DOHH2 (cell line): ENCODE measurements around the gene PTPRN2.
"Not testable (repeated sequence)": the region's sequence is repeated elsewhere in the genome, so short reads cannot be mapped to it uniquely, and the experiment has no call there.

Source experiments
- H3F3A ChIP-seq: fragments of 200-600 bp; sonication (generic), shearing (Covaris generic); 2 replicates; pipeline ENCODE4 v1.6.0; 2016; ENCODE audit warnings: antibody characterized with exemption, mild to moderate bottlenecking; ENCODE audit not compliant: control insufficient read depth, insufficient read depth
- H3K27ac ChIP-seq: fragments of 200-600 bp; sonication (generic); 2 replicates; pipeline ENCODE4 v1.5.1; 2014; ENCODE audit warnings: low read depth, mild to moderate bottlenecking, low read length, moderate library complexity
- H3K27me3 ChIP-seq: fragments of 200-600 bp; sonication (generic); 2 replicates; pipeline ENCODE4 v1.6.1; 2014; ENCODE audit warnings: mild to moderate bottlenecking, low read length, mixed read lengths; ENCODE audit not compliant: control insufficient read depth
- H3K36me3 ChIP-seq: fragments of 200-600 bp; sonication (generic); 2 replicates; pipeline ENCODE4 v1.6.1; 2014; ENCODE audit warnings: mild to moderate bottlenecking, low read length, moderate library complexity, mixed read lengths; ENCODE audit not compliant: control insufficient read depth
- H3K4me1 ChIP-seq: fragments of 200-600 bp; sonication (generic); 2 replicates; pipeline ENCODE4 v1.6.1; 2014; ENCODE audit warnings: mild to moderate bottlenecking, low read length, mixed read lengths; ENCODE audit not compliant: control insufficient read depth
- H3K4me2 ChIP-seq: fragments of 200-600 bp; sonication (generic); 2 replicates; pipeline ENCODE4 v1.6.0; 2014; ENCODE audit warnings: mild to moderate bottlenecking, low read length, moderate library complexity
- H3K4me3 ChIP-seq: fragments of 200-600 bp; sonication (generic); 2 replicates; pipeline ENCODE4 v1.5.1; 2014; ENCODE audit warnings: mild to moderate bottlenecking, low read length, mixed read lengths
- H3K79me2 ChIP-seq: fragments of 200-600 bp; sonication (generic); 2 replicates; pipeline ENCODE4 v1.6.1; 2014; ENCODE audit warnings: mild to moderate bottlenecking, low read length, mixed read lengths; ENCODE audit not compliant: control insufficient read depth
- H3K9me2 ChIP-seq: fragments of 200-600 bp; sonication (generic); replicated peaks from 2 replicates; pipeline ENCODE4 v1.6.1; 2014; ENCODE audit warnings: mild to moderate bottlenecking, low read length, mixed read lengths; ENCODE audit not compliant: control insufficient read depth
- H3K9me3 ChIP-seq: fragments of 200-600 bp; sonication (generic); 2 replicates; pipeline ENCODE4 v1.6.1; 2014; ENCODE audit warnings: antibody characterized with exemption, low read length, mixed read lengths; ENCODE audit not compliant: control insufficient read depth, insufficient read depth
- H4K20me1 ChIP-seq: fragments of 200-600 bp; sonication (generic); 2 replicates; pipeline ENCODE4 v1.6.0; 2014; ENCODE audit warnings: low read depth, mild to moderate bottlenecking, antibody characterized with exemption, low read length, moderate library complexity; ENCODE audit not compliant: control insufficient read depth, insufficient read depth
- EZH2phosphoT487 ChIP-seq: fragments of 200-600 bp; sonication (generic); IDR thresholded peaks from 2 replicates; pipeline ENCODE4 v1.6.1; 2017; ENCODE audit warnings: borderline replicate concordance, mild to moderate bottlenecking, antibody characterized with exemption, low read length, moderate library complexity, mixed read lengths
- TF ChIP-seq, protein P1 (sequence below): fragments of 200-600 bp; sonication (generic); IDR thresholded peaks from one replicate; pipeline ENCODE4 v1.5.1; 2014; ENCODE audit warnings: antibody characterized with exemption, mild to moderate bottlenecking, low read depth, low read length; ENCODE audit not compliant: poor library complexity, severe bottlenecking

The PTPRN2 gene

DNA sequence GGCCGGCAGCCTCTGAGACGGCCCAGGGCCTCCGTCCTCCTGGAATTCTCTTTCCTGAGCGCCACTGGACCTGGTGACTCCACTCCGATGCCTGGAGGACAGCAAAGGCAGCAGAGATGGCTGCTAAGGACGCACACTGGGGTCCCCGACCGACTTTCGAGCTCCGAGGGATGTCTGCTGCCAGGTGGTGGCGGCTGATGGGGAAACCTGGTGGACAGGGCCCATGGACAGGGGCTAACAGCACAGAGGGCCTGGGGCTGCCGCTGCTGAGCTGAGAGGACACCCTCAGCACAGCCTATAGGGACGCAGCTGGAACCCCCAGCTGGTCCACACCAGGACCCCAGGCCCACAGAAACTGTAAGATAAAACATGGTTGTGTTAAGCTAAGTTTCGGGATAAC, 884.5 kb downstream of the PTPRN2 start:
- Histone ChIP-seq H3K27me3 (no peaks in the 10 kb centered on the region), H3K4me3 (no peak overlapping the region), H3K4me1 (no peaks in the 10 kb centered on the region), H4K20me1 (no peaks in the 10 kb centered on the region), H3K79me2 (no peaks in the 10 kb centered on the region), H3F3A (no peaks in the 10 kb centered on the region), H3K4me2 (no peak overlapping the region), H3K27ac (no peak overlapping the region), H3K9me2 (no peaks in the 10 kb centered on the region), H3K36me3 (no peaks in the 10 kb centered on the region), H3K9me3 (no peaks in the 10 kb centered on the region; the same call in 1 of the 2 replicates)
- no peak for TF ChIP-seq EZH2phosphoT487
- TF ChIP-seq, protein P1, sequence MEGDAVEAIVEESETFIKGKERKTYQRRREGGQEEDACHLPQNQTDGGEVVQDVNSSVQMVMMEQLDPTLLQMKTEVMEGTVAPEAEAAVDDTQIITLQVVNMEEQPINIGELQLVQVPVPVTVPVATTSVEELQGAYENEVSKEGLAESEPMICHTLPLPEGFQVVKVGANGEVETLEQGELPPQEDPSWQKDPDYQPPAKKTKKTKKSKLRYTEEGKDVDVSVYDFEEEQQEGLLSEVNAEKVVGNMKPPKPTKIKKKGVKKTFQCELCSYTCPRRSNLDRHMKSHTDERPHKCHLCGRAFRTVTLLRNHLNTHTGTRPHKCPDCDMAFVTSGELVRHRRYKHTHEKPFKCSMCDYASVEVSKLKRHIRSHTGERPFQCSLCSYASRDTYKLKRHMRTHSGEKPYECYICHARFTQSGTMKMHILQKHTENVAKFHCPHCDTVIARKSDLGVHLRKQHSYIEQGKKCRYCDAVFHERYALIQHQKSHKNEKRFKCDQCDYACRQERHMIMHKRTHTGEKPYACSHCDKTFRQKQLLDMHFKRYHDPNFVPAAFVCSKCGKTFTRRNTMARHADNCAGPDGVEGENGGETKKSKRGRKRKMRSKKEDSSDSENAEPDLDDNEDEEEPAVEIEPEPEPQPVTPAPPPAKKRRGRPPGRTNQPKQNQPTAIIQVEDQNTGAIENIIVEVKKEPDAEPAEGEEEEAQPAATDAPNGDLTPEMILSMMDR = no peak

DNA sequence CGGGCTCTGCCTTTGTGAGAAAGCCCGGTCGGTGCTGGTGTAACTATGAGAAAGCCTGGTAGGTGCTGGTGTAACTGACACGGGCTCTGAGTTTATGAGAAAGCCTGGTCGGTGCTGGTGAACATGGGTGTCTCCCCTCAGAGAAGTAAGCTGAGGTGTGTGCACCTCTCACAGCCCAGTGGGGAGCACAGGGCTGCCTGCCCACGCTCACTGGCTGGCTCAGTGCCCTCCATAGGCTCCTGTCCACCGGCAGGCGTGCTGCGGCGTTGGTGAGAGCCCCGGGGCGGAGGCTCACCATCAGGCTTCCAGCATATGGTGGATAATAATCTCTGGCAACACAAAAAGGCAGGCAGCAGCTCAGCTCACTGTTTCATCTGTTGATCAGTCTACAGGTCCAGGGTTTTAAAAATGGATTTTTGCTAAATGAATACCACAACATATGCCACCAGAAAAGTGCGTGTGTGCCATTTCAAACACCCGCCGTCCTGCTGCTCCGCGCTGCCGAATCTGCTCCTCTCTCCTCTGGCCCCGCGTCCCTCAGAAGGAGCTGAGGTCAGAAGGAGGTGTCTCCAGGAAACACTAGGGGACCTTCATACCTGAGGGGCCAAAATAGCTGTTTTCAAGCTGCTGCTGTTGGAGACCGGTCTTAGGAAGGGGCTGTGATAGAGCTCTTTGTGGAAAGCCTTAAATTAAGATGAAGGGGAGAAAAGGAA, 885.2 kb downstream of the PTPRN2 start:
- Histone ChIP-seq H3K4me3 (no peak overlapping the region), H3K36me3 (no peaks in the 10 kb centered on the region), H3K79me2 (no peaks in the 10 kb centered on the region), H4K20me1 (no peaks in the 10 kb centered on the region), H3F3A (no peaks in the 10 kb centered on the region), H3K4me1 (no peaks in the 10 kb centered on the region), H3K9me2 (no peaks in the 10 kb centered on the region), H3K27me3 (no peaks in the 10 kb centered on the region), H3K4me2 (no peak overlapping the region), H3K27ac (no peak overlapping the region), H3K9me3 (no peaks in the 10 kb centered on the region; the same call in 1 of the 2 replicates)
- no peak for TF ChIP-seq EZH2phosphoT487
- TF ChIP-seq, protein P1 = no peak

DNA sequence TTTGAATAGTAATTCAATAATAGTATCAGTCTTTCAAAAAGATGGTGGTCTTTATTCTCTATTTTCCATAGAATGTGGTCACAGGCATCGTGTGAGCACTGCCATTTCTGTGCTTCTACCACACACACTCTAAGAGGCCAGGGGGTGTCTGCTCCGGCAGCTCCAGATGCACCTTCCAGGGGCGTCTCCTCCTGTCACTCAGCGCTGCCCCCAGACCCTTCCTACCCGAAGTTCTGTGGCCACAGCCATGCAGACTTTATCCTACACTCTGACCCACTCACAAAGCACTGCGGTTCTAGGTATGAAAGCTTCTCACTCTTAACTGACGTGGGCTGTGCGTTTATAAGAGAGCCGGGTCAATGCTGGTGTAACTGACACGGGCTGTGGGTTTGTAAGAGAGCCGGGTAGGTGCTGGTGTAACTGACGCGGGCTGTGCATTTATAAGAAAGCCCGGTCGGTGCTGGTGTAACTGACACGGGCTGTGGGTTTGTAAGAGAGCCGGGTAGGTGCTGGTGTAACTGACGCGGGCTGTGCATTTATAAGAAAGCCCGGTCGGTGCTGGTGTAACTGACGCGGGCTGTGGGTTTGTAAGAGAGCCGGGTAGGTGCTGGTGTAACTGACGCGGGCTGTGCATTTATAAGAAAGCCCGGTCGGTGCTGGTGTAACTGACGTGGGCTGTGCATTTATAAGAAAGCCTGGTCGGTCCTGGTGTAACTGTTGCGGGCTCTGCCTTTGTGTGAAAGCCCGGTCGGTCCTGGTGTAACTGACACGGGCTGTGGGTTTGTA, 886.0 kb downstream of the PTPRN2 start:
- not testable (repeated sequence) for H3K79me2 ChIP-seq, H3K36me3 ChIP-seq, H3K9me2 ChIP-seq, H3K4me2 ChIP-seq, H3K27me3 ChIP-seq, H4K20me1 ChIP-seq, H3K4me1 ChIP-seq, H3K9me3 ChIP-seq, H3K4me3 ChIP-seq, H3F3A ChIP-seq, H3K27ac ChIP-seq
